OCI-LY1 (cell line): Measurements from ENCODE around the gene EDN2.

ENCODE experiments used
- EZH2 ChIP-seq: fragments of 200-600 bp; sonication (generic), shearing (Covaris generic); IDR thresholded peaks from 2 replicates; pipeline ENCODE4 v1.8.0; 2017; ENCODE audit warnings: borderline replicate concordance, mixed run types, mild to moderate bottlenecking, antibody characterized with exemption, low read length, moderate library complexity, mixed read lengths
- TF ChIP-seq, protein P1 (sequence below): fragments of 200-600 bp; sonication (generic), shearing (Covaris generic); IDR thresholded peaks from 2 replicates; pipeline ENCODE4 v1.5.1; 2017; ENCODE audit warnings: mild to moderate bottlenecking, antibody characterized with exemption, low read length, moderate library complexity, mixed read lengths

DNA sequence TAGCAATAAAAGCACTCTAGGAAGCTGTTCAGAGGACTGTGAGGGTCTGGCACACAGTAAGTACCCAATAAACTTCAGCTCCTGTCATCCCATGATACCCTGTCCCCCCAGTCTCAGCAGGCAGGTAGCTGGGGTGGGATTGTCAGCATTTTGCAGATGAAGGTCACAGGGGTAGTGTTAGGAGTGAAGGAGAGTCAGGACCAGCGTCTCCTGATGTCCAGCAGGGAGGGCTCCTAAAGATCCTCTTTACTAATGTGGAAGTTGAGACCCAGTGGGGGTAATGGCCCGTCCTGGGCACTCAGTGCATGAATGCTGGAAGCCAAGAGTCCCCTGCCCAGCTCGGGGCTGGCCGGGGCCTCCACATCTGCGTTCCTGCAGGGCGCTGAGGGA lies 31.3 kb upstream of the EDN2 start:
- TF ChIP-seq, protein P1, sequence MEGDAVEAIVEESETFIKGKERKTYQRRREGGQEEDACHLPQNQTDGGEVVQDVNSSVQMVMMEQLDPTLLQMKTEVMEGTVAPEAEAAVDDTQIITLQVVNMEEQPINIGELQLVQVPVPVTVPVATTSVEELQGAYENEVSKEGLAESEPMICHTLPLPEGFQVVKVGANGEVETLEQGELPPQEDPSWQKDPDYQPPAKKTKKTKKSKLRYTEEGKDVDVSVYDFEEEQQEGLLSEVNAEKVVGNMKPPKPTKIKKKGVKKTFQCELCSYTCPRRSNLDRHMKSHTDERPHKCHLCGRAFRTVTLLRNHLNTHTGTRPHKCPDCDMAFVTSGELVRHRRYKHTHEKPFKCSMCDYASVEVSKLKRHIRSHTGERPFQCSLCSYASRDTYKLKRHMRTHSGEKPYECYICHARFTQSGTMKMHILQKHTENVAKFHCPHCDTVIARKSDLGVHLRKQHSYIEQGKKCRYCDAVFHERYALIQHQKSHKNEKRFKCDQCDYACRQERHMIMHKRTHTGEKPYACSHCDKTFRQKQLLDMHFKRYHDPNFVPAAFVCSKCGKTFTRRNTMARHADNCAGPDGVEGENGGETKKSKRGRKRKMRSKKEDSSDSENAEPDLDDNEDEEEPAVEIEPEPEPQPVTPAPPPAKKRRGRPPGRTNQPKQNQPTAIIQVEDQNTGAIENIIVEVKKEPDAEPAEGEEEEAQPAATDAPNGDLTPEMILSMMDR = no peak
- no peak for TF ChIP-seq EZH2
